ENCODE data around the gene MAPT.

- TF ChIP-seq CTCF (conservative IDR thresholded peaks at IDR 0.05) (no peak), ZFX (IDR thresholded peaks at IDR 0.05) (no peak)
Observed at GRCh38 chr17:45904866-45905265, 10.5 kb downstream of the MAPT start.
